ENCODE measurements around the gene SLC8B1. TPM values are rescaled to one million over a fixed set of nuclear protein-coding genes. Genes with fewer than 3 reads are reported as not detected.

Gene SLC8B1
- polyA plus RNA-seq, 2 of the 4 experiments (the other 2 are of a cell fraction): 11.0 to 11.3 TPM

DNA sequence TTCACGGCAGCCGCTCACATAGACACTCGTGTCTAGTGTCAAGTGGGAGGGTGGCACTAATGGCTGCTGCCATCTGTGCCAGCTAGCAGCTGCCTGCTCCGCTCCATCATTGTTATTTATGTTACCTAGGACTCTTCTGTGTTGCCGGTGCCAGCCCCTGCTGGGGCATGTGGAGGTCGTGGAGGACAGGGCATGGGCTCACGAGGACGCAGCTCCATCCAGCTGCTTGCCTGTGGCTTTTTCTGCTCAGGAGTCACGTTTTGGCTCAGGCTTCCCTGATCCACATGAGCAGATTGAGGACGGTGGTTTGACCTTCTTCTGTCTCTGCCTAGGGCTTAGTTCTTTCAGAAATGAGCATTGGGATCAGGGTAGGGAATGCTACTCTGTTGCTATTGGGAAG is 82.4 kb downstream of the SLC8B1 start:
- TF ChIP-seq TFCP2L1 (CRISPR knock-in tag; IDR thresholded peaks at IDR 0.05) (no peak), HOXA7 (CRISPR knock-in tag; IDR thresholded peaks at IDR 0.05) (no peak), JUN (IDR thresholded peaks at IDR 0.05) (no peak), NFE2L2 (conservative IDR thresholded peaks at IDR 0.05; ENCODE audit: low read length) (no peak), NPAS2 (CRISPR knock-in tag; IDR thresholded peaks at IDR 0.05; ENCODE audit: borderline replicate concordance) (no peak), RCOR1 (IDR thresholded peaks at IDR 0.05; ENCODE audit: low read depth, low read length) (no peak), PHF8 (IDR thresholded peaks at IDR 0.05; ENCODE audit: borderline replicate concordance, low read depth) (no peak), CHD2 (IDR thresholded peaks at IDR 0.05; ENCODE audit: low read length, partially characterized antibody) (no peak), ZSCAN20 (CRISPR knock-in tag; IDR thresholded peaks at IDR 0.05) (no peak), HDAC2 (IDR thresholded peaks at IDR 0.05) (no peak), SMC3 (IDR thresholded peaks at IDR 0.05) (no peak), GATA3 (IDR thresholded peaks at IDR 0.05; ENCODE audit: borderline replicate concordance) (no peak), FOSB (CRISPR knock-in tag; IDR thresholded peaks at IDR 0.05) (no peak), RNF2 (IDR thresholded peaks at IDR 0.05; ENCODE audit: borderline replicate concordance, low read depth) (no peak), EP300 (IDR thresholded peaks at IDR 0.05) (no peak)
- TF ChIP-seq, protein P1, sequence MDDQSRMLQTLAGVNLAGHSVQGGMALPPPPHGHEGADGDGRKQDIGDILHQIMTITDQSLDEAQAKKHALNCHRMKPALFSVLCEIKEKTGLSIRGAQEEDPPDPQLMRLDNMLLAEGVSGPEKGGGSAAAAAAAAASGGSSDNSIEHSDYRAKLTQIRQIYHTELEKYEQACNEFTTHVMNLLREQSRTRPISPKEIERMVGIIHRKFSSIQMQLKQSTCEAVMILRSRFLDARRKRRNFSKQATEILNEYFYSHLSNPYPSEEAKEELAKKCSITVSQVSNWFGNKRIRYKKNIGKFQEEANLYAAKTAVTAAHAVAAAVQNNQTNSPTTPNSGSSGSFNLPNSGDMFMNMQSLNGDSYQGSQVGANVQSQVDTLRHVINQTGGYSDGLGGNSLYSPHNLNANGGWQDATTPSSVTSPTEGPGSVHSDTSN (IDR thresholded peaks at IDR 0.05): no peak
- TF ChIP-seq, protein P2, sequence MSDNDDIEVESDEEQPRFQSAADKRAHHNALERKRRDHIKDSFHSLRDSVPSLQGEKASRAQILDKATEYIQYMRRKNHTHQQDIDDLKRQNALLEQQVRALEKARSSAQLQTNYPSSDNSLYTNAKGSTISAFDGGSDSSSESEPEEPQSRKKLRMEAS (IDR thresholded peaks at IDR 0.05): no peak
- TF ChIP-seq, protein P3, sequence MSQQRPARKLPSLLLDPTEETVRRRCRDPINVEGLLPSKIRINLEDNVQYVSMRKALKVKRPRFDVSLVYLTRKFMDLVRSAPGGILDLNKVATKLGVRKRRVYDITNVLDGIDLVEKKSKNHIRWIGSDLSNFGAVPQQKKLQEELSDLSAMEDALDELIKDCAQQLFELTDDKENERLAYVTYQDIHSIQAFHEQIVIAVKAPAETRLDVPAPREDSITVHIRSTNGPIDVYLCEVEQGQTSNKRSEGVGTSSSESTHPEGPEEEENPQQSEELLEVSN (IDR thresholded peaks at IDR 0.05; ENCODE audit: borderline replicate concordance, low read depth): no peak
- TF ChIP-seq, protein P4, sequence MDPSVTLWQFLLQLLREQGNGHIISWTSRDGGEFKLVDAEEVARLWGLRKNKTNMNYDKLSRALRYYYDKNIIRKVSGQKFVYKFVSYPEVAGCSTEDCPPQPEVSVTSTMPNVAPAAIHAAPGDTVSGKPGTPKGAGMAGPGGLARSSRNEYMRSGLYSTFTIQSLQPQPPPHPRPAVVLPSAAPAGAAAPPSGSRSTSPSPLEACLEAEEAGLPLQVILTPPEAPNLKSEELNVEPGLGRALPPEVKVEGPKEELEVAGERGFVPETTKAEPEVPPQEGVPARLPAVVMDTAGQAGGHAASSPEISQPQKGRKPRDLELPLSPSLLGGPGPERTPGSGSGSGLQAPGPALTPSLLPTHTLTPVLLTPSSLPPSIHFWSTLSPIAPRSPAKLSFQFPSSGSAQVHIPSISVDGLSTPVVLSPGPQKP (IDR thresholded peaks at IDR 0.05; ENCODE audit: low read depth, low read length): no peak
- POLR2A ChIA-PET: no interaction called here

DNA sequence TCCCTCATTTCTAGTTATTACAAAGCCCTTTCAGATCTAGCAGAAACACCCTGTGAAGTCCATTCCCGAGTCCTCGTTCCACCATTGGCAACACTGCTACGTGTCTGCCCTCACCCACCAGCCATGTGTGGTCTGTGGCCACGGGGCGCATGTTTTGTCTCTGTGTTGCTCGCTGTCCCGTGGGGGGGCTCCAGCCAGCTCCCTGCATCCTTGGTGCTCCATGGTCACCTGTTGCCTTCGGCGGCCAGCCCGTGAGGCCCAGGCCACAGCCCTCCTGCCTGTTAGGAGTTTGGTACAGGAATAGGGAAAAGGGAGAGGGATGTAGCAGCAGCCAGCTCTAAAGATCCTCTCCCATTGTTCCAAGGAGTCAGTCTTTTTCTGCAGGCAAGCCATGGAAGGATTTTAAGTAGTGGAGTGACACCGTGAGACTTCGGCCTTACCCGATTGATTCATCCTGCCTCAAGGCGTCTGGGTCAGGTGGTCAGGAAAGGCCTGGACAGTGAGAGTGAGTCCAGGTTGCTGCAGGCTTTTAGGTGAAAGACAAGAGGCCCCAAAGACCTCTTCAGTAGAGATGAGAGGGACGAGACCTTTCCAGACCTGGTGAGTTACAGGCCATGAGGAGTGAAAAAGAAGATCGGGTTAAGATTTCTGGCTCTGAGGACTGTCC is 83.4 kb downstream of the SLC8B1 start:
- no peak overlapping the region for H3K27ac ChIP-seq
- FAIRE-seq (no peak), DNase-seq (ENCODE audit: low read depth in 1 of 2, low spot score in 1 of 2) (no peak), ATAC-seq (no peak)
- peaks cover 6% of the 10 kb centered on the region; the same call in 1 of the 3 replicates for H3K9me3 ChIP-seq
- peaks cover 4% of the 10 kb centered on the region; the same call in 1 of the 3 replicates for H3K4me1 ChIP-seq
- TF ChIP-seq HDAC2 (IDR thresholded peaks at IDR 0.05) (no peak), BHLHE40 (IDR thresholded peaks at IDR 0.05; ENCODE audit: low read depth, low read length) (no peak), ZFP36 (IDR thresholded peaks at IDR 0.05; ENCODE audit: borderline replicate concordance, partially characterized antibody) (no peak), KDM5A (IDR thresholded peaks at IDR 0.05) (no peak), POLR2AphosphoS2 (conservative IDR thresholded peaks at IDR 0.05; ENCODE audit: low read length) (no peak), EHMT2 (IDR thresholded peaks at IDR 0.05; ENCODE audit: low read depth) (no peak), PHF8 (IDR thresholded peaks at IDR 0.05; ENCODE audit: borderline replicate concordance, low read depth) (no peak), SREBF2 (IDR thresholded peaks at IDR 0.05) (no peak), CHD2 (IDR thresholded peaks at IDR 0.05; ENCODE audit: low read length, partially characterized antibody) (no peak), NPAS2 (CRISPR knock-in tag; IDR thresholded peaks at IDR 0.05; ENCODE audit: borderline replicate concordance) (no peak), HOXB5 (CRISPR knock-in tag; IDR thresholded peaks at IDR 0.05) (no peak), RARB (CRISPR knock-in tag; IDR thresholded peaks at IDR 0.05) (no peak)
- TF ChIP-seq, protein P2 (IDR thresholded peaks at IDR 0.05): no peak
- TF ChIP-seq, protein P5, sequence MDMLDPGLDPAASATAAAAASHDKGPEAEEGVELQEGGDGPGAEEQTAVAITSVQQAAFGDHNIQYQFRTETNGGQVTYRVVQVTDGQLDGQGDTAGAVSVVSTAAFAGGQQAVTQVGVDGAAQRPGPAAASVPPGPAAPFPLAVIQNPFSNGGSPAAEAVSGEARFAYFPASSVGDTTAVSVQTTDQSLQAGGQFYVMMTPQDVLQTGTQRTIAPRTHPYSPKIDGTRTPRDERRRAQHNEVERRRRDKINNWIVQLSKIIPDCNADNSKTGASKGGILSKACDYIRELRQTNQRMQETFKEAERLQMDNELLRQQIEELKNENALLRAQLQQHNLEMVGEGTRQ (IDR thresholded peaks at IDR 0.05): no peak
- TF ChIP-seq, protein P6, sequence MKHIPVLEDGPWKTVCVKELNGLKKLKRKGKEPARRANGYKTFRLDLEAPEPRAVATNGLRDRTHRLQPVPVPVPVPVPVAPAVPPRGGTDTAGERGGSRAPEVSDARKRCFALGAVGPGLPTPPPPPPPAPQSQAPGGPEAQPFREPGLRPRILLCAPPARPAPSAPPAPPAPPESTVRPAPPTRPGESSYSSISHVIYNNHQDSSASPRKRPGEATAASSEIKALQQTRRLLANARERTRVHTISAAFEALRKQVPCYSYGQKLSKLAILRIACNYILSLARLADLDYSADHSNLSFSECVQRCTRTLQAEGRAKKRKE (CRISPR knock-in tag; IDR thresholded peaks at IDR 0.05; ENCODE audit: low read depth): no peak
- no peak overlapping the region for H3K4me2 ChIP-seq
- ChIA-PET POLR2A (no interaction called here), CTCF (interaction anchor here (2.5 kb wide), 1 partner anchor 17 kb away, joined by 7 read pairs; no protein-coding TSS in a partner anchor)
- WGBS (ENCODE audit: missing lambda C conversion rate): 95% methylated on average over 16 of the region's 16 CpGs
- H3K4me3 ChIP-seq: no peak overlapping the region

More for the DNA sequence above, 82.4 kb downstream of the SLC8B1 start:
- no peak overlapping the region for H3K27ac ChIP-seq
- H3K4me3 ChIP-seq: no peak overlapping the region
- 97% methylated on average over 10 of the region's 10 CpGs for WGBS (ENCODE audit: missing lambda C conversion rate)
- no peaks in the 10 kb centered on the region for H3K4me1 ChIP-seq
- CTCF ChIA-PET: interaction anchor here (1.1 kb wide), 1 partner anchor 28 kb away, joined by 3 read pairs; no protein-coding TSS in a partner anchor
- ATAC-seq (no peak), FAIRE-seq (no peak), DNase-seq (ENCODE audit: low read depth in 1 of 2, low spot score in 1 of 2) (no peak)
- H3K9me3 ChIP-seq: peaks cover 6% of the 10 kb centered on the region; the same call in 1 of the 3 replicates
- no peak overlapping the region for H3K4me2 ChIP-seq
